ENCODE results near the gene FUBP3.
"Not testable (repeated sequence)": the region's sequence is repeated elsewhere in the genome, so short reads cannot be mapped to it uniquely, and the experiment has no call there.

Gene FUBP3

GRCh38 chr9:130556396-130557076 lies 22.8 kb upstream of the FUBP3 start:
- no peak for DNase-seq (ENCODE audit: low read depth in 1 of 2, low spot score in 1 of 2)

- DNase-seq (ENCODE audit: low read depth in 1 of 2, low spot score in 1 of 2): no peak
Observed at GRCh38 chr9:130557077-130557468, 22.3 kb upstream of the FUBP3 start.

GRCh38 chr9:130561056-130561455 lies 18.3 kb upstream of the FUBP3 start:
- no peak for DNase-seq (ENCODE audit: low read depth in 1 of 2, low spot score in 1 of 2)

GRCh38 chr9:130562525-130562924 lies 16.9 kb upstream of the FUBP3 start:
- not testable (repeated sequence) for DNase-seq (ENCODE audit: low read depth in 1 of 2, low spot score in 1 of 2)

GRCh38 chr9:130563797-130564196 lies 15.6 kb upstream of the FUBP3 start:
- no peak for DNase-seq (ENCODE audit: low read depth in 1 of 2, low spot score in 1 of 2)

GRCh38 chr9:130565792-130566191 lies 13.6 kb upstream of the FUBP3 start:
- no peak for DNase-seq (ENCODE audit: low read depth in 1 of 2, low spot score in 1 of 2)

- DNase-seq (ENCODE audit: low read depth in 1 of 2, low spot score in 1 of 2): no peak
Observed at GRCh38 chr9:130570208-130570607, 9.2 kb upstream of the FUBP3 start.

GRCh38 chr9:130575514-130575913 lies 3.9 kb upstream of the FUBP3 start:
- no peak for DNase-seq (ENCODE audit: low read depth in 1 of 2, low spot score in 1 of 2)

- no peak for DNase-seq (ENCODE audit: low read depth in 1 of 2, low spot score in 1 of 2)
Observed at GRCh38 chr9:130576176-130576575, 3.2 kb upstream of the FUBP3 start.

GRCh38 chr9:130579738-130580463 lies 524 bp downstream of the FUBP3 start:
- DNase-seq (ENCODE audit: low read depth in 1 of 2, low spot score in 1 of 2): no peak

- DNase-seq (ENCODE audit: low read depth in 1 of 2, low spot score in 1 of 2): no peak
Observed at GRCh38 chr9:130581766-130582165, 2.4 kb downstream of the FUBP3 start.

GRCh38 chr9:130583271-130583670 lies 3.9 kb downstream of the FUBP3 start:
- DNase-seq (ENCODE audit: low read depth in 1 of 2, low spot score in 1 of 2): no peak

GRCh38 chr9:130587921-130588320 lies 8.5 kb downstream of the FUBP3 start:
- DNase-seq (ENCODE audit: low read depth in 1 of 2, low spot score in 1 of 2): no peak

- no peak for DNase-seq (ENCODE audit: low read depth in 1 of 2, low spot score in 1 of 2)
Observed at GRCh38 chr9:130588416-130588815, 9.0 kb downstream of the FUBP3 start.

GRCh38 chr9:130589754-130590153 lies 10.4 kb downstream of the FUBP3 start:
- DNase-seq (ENCODE audit: low read depth in 1 of 2, low spot score in 1 of 2): no peak

GRCh38 chr9:130590305-130590704 lies 10.9 kb downstream of the FUBP3 start:
- no peak for DNase-seq (ENCODE audit: low read depth in 1 of 2, low spot score in 1 of 2)

GRCh38 chr9:130593020-130593419 lies 13.6 kb downstream of the FUBP3 start:
- no peak for DNase-seq (ENCODE audit: low read depth in 1 of 2, low spot score in 1 of 2)

- no peak for DNase-seq (ENCODE audit: low read depth in 1 of 2, low spot score in 1 of 2)
Observed at GRCh38 chr9:130597228-130597627, 17.9 kb downstream of the FUBP3 start.

- DNase-seq (ENCODE audit: low read depth in 1 of 2, low spot score in 1 of 2): no peak
Observed at GRCh38 chr9:130598188-130598587, 18.8 kb downstream of the FUBP3 start.

GRCh38 chr9:130599625-130600024 lies 20.2 kb downstream of the FUBP3 start:
- DNase-seq (ENCODE audit: low read depth in 1 of 2, low spot score in 1 of 2): no peak

GRCh38 chr9:130601100-130601499 lies 21.7 kb downstream of the FUBP3 start:
- DNase-seq (ENCODE audit: low read depth in 1 of 2, low spot score in 1 of 2): no peak

GRCh38 chr9:130604295-130604694 lies 24.9 kb downstream of the FUBP3 start:
- DNase-seq (ENCODE audit: low read depth in 1 of 2, low spot score in 1 of 2): no peak
